Right lobe of liver (tissue), 6 donors: ENCODE data around the gene UVRAG. TPM values are rescaled to one million over a fixed set of nuclear protein-coding genes. Genes with fewer than 3 reads are reported as not detected.

ENCODE experiments used
- ATAC-seq, 4 donors: fragments of 200-7000 bp; cut with Tn5 transposase; one replicate each; pipeline ENCODE4 v1.9.1; 2020; ENCODE audit warnings: mild to moderate bottlenecking in 4 of 4, moderate library complexity in 4 of 4
- DNase-seq, 3 donors: peaks; one replicate each; pipeline ENCODE4 v3.0.0-alpha.2; 2020
- H3K27ac ChIP-seq, 3 donors: fragments of 200-600 bp; one replicate each; pipeline ENCODE4 v1.8.0; 2022
- H3K27me3 ChIP-seq, 2 donors: fragments of 200-600 bp; one replicate each; pipeline ENCODE4 v1.8.0; 2022
- H3K36me3 ChIP-seq, 4 donors: fragments of 200-600 bp; sonication (generic) in 1 of 4; one replicate each; pipeline versions ENCODE4 v1.5.1 to v1.8.0; 2017 to 2022; ENCODE audit warnings: control low read depth in 1 of 4
- H3K4me1 ChIP-seq, 4 donors: fragments of 200-600 bp; sonication (generic) in 1 of 4; one replicate each; pipeline versions ENCODE4 v1.5.1 to v1.8.0; 2017 to 2022; ENCODE audit warnings: control low read depth in 1 of 4
- H3K4me3 ChIP-seq, 3 donors: fragments of 200-600 bp; one replicate each; pipeline ENCODE4 v1.8.0; 2022
- H3K9me3 ChIP-seq, 4 donors: fragments of 200-600 bp; sonication (generic) in 1 of 4; one replicate each; pipeline versions ENCODE4 v1.5.1 to v1.8.0; 2017 to 2022; ENCODE audit warnings: control low read depth in 1 of 4
- CTCF ChIP-seq, 4 donors: fragments of 200-600 bp in 3 of 4; fragments of 450-650 bp in 1 of 4; IDR thresholded peaks; one replicate each; pipeline versions ENCODE4 v1.5.1 to v1.8.0; 2016 to 2022; ENCODE audit warnings: antibody characterized with exemption in 4 of 4, mild to moderate bottlenecking in 2 of 4
- POLR2A ChIP-seq: fragments of 450-650 bp; IDR thresholded peaks from one replicate; pipeline ENCODE4 v1.6.1; 2017; ENCODE audit warnings: antibody characterized with exemption, mild to moderate bottlenecking
- WGBS: methylation state at CpG from one replicate; pipeline ENCODE4 v1.1.6; 2018; ENCODE audit warnings: low coverage, low lambda C conversion rate; ENCODE audit not compliant: insufficient coverage; ENCODE audit errors: missing lambda C conversion rate; 5-methylcytosine and 5-hydroxymethylcytosine counted together
- intact Hi-C, 2 donors: fragments of 100-400 bp; cut with DNase I; formaldehyde crosslinking; loops; one replicate each; pipeline versions ENCODE4 v1.11.2 to v1.14.1; 2022
- total RNA-seq, 6 experiments: library from RNA; depleted of rRNA in 2 of 6; stranded (reverse); fragments of >200 nt in 2 of 6; fragmentation: NEBNext Ultra II Directional in 3 of 6; extraction: Animal tissue kit (Norgen Biotek cat#: 25700) in 3 of 6; gene quantifications; one replicate each; pipeline versions ENCODE4 v1.1.0 to v1.2.4, GENCODE V29; 2016 to 2023
- donor health status: DM: no; HTN: yes; CAD: no.
- donor health status: DM: no; HTN: no; CAD: no.
- donor health status: DM: no; HTN: no; CAD: no.
- donor health status: DM: no; HTN: yes; CAD: no.
- donor health status: DM: no; HTN: yes; CAD: no.

The UVRAG gene
- total RNA-seq, 6 experiments from 2014 or later, result 8.8 to 12.6 (median 10.3) TPM

GRCh38 chr11:76166314-76166713 is 351.3 kb downstream of the UVRAG start:
- no peaks in the 10 kb centered on the region for H3K27me3 ChIP-seq
- no CpG with 5 or more reads among the region's 6 CpGs for WGBS
- ATAC-seq (no peak), DNase-seq (no peak)
- H3K36me3 ChIP-seq, result no peaks in the 10 kb centered on the region
- no peak for TF ChIP-seq POLR2A
- intact Hi-C loops, result no loop called here
- no peak overlapping the region for H3K27ac ChIP-seq
- H3K9me3 ChIP-seq, result no peaks in the 10 kb centered on the region
- H3K4me3 ChIP-seq, result no peak overlapping the region
- H3K4me1 ChIP-seq, result no peaks in the 10 kb centered on the region

GRCh38 chr11:76167590-76167989 is 352.6 kb downstream of the UVRAG start:
- WGBS, result 96% methylated on average over 4 of the region's 13 CpGs
- H3K27me3 ChIP-seq, result no peaks in the 10 kb centered on the region
- no peaks in the 10 kb centered on the region for H3K36me3 ChIP-seq
- intact Hi-C loops, result no loop called here
- DNase-seq (no peak), ATAC-seq (no peak)
- H3K4me3 ChIP-seq, result no peak overlapping the region
- TF ChIP-seq CTCF (IDR thresholded peaks at IDR 0.05), result no peak
- no peak for TF ChIP-seq POLR2A
- H3K27ac ChIP-seq, result no peak overlapping the region
- no peaks in the 10 kb centered on the region for H3K9me3 ChIP-seq
- no peaks in the 10 kb centered on the region for H3K4me1 ChIP-seq

GRCh38 chr11:76169473-76169896 is 354.5 kb downstream of the UVRAG start:
- Histone ChIP-seq H3K4me1 (no peaks in the 10 kb centered on the region), H3K36me3 (no peaks in the 10 kb centered on the region), H3K4me3 (no peak overlapping the region), H3K27me3 (no peaks in the 10 kb centered on the region), H3K27ac (no peak overlapping the region), H3K9me3 (no peaks in the 10 kb centered on the region)
- ATAC-seq, result no peak
- intact Hi-C loops, result no loop called here
- WGBS, result 100% methylated on average over 3 of the region's 15 CpGs
- TF ChIP-seq POLR2A, result no peak
- no peak for TF ChIP-seq CTCF (IDR thresholded peaks at IDR 0.05)
- DNase-seq, result no peak

- Histone ChIP-seq H3K27ac (no peak overlapping the region), H3K4me3 (no peak overlapping the region), H3K4me1 (no peaks in the 10 kb centered on the region), H3K27me3 (no peaks in the 10 kb centered on the region), H3K36me3 (no peaks in the 10 kb centered on the region), H3K9me3 (no peaks in the 10 kb centered on the region)
- WGBS, result no CpG with 5 or more reads among the region's 4 CpGs
- TF ChIP-seq CTCF (IDR thresholded peaks at IDR 0.05) (no peak), POLR2A (no peak)
- DNase-seq (no peak), ATAC-seq (no peak)
- intact Hi-C loops, result no loop called here
Measured at GRCh38 chr11:76170468-76170867, 355.5 kb downstream of the UVRAG start.

- Histone ChIP-seq H3K36me3 (no peaks in the 10 kb centered on the region), H3K4me1 (no peaks in the 10 kb centered on the region), H3K9me3 (no peaks in the 10 kb centered on the region), H3K27me3 (no peaks in the 10 kb centered on the region), H3K27ac (no peak overlapping the region), H3K4me3 (no peak overlapping the region)
- intact Hi-C loops, result no loop called here
- ATAC-seq (no peak), DNase-seq (no peak)
- TF ChIP-seq POLR2A, result no peak
- no peak for TF ChIP-seq CTCF (IDR thresholded peaks at IDR 0.05)
- 61% methylated on average over 4 of the region's 13 CpGs for WGBS
Measured at GRCh38 chr11:76172583-76172982, 357.6 kb downstream of the UVRAG start.
